Activated T-cell treated with anti-CD3 and anti-CD28 coated beads for 24 hours (primary cell): ENCODE measurements around the gene ZFAND2B.

ENCODE experiments used
- DNase-seq: peaks from one replicate; pipeline ENCODE4 v3.0.0-alpha.2; 2020; ENCODE audit warnings: low read depth

The ZFAND2B gene, protein sequence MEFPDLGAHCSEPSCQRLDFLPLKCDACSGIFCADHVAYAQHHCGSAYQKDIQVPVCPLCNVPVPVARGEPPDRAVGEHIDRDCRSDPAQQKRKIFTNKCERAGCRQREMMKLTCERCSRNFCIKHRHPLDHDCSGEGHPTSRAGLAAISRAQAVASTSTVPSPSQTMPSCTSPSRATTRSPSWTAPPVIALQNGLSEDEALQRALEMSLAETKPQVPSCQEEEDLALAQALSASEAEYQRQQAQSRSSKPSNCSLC

DNA sequence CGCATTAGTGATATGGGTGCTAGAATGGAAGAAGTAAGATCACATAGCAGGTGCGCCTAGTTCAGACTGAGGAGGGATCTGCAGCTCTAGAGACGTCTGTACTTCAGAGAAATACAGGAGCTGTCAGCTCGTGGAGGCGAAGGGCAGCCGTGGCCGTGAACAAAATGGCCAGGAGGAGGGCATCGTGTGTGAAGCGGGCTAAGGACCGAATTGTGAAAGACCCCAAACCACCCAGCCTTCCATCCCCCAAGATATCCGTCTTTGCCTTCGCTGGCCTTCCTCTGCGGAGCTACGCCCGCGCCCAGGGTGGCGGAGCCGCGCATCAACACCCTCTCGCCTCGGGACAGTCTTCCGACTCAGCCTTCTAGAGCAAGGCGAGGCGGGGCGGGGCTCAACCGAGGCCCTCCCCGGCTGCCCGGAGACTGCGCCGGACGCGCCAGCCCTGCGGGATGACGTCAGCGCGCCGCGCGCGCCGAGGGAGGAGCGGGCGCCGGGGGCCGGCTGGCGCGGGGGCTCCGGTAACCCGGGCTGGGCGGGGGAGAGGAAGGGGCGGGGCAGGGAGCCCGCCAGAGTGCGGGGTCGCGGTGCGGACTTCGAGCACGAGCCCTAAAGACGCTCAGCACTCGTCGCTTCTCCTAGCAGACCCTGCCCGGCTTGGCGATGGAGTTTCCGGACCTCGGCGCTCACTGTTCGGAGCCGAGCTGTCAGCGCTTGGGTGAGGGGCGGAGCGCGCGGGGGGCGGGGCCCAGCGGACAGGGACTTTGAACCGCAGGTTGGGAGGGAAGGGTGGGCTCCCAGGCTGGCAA lies at the start of gene ZFAND2B:
Gene ZFAND2B, plus strand, starts transcription at position 455 of the 806 bp plus-strand sequence. Its CDS starts 206 bp downstream, at position 661.
- peak; percentile 92 for DNase-seq

- DNase-seq, result no peak
These were observed 49.2 kb upstream of the ZFAND2B start for GRCh38 chr2:219157396-219157795.

GRCh38 chr2:219158025-219158424 lies 48.6 kb upstream of the ZFAND2B start:
- no peak for DNase-seq

GRCh38 chr2:219158586-219158985 lies 48.0 kb upstream of the ZFAND2B start:
- no peak for DNase-seq

DNA sequence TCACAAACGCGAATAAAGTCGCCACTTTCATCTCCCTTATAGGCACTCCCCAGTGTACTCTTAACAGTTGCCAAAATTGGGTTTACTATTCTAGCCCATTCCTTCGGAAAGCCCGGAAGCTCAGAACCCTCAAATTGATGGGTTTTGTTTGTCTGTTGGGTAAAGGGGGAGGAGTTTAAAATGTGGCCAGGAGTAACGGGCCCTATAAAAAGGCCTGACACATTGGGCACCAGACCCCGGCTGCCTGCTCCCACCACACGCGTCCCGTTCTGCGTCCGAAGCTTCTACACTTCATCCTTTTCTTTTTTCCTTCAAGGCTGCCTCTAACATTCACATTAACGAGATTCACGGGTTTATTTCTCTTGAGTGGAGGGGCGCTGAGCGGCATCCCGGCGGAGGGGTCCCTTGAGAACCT lies 46.8 kb upstream of the ZFAND2B start:
- DNase-seq, result no peak

DNA sequence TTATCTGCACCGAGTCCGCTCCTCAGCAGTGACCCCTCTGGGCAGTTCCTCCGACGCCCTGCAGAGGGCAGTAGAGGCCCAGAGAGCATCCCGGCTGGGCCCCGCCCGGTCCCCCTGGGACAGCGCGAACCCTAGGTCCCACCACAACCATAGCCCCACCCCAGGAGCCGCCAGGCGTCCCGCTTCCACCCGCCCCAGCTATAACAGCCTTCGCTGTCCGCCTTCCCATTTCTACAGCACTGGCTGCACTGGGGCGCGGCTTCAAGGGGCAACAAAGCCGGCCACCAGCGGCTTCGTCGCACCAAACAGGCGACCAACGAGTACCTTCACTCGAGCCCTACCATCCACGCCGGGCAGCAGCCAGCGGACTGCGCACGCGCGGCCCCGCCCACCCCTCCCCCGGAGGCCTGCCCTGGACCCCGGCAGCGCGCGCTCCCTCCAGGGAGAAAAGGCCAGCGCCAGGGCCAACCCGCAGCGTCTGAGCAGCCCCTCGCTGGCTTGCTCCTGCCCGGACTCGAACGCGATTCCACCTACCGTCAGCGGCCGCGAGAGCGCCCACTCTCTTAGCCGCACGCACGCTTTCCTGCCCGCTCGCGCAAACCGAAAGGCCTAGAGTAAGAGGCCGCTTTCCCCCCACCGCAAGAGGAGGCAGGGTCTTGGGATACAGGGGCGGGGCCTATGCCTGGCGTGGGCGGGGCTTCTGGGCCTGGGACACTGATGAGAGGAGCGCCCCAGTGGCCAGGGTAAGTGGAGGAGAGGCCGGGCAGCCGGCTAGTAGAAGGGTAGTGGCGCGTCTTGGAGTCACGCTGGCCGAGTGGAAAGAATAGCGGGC lies 46.2 kb upstream of the ZFAND2B start, which contains the start of gene NHEJ1:
Gene NHEJ1, minus strand, starts transcription at position 630 of the 832 bp plus-strand sequence. CDS start 2,453 bp downstream, outside the sequence.
- peak; percentile 88 for DNase-seq

GRCh38 chr2:219161097-219161496 lies 45.5 kb upstream of the ZFAND2B start:
- no peak for DNase-seq

- DNase-seq, result no peak
These were observed 43.4 kb upstream of the ZFAND2B start for GRCh38 chr2:219163156-219163555.

DNA sequence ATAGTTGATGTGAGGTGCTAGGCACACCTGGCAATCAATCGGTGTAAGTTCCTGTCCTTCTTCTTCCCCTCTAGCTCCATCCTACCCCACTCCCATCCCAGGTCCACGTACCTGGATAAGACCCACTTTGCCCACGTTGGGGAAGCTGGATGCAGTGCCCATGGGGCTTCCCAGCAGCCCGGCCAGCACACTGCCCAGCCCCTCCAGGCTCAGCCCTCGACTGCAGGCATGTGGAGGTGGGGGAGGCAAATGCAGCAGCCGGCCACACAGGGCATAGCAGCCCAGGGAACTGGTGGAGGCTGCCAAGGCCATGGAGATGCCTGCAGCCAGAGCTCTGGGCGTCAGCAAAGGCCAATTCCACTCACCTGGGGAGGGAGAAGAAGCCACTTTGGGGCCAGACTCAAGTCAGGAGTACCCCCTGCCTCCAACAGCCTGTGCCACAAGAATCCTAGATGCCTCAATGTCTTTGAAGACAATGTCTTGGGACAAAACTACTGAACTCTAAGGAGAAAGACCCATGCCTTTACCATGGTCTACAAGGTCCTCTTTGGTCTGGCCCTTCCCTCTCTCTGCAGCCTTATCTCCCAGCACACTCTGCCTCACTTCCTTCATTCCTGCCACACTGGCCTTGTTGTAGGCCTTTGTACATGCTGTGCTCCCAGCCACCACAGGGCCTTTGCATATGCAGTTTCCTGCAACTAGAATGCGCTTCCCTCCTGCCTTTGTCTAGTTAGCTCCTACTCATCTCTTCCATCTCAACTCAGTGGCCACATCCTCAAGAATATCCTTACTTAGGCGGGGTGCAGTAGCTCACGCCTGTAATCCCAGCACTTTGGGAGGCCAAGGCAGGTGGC lies 41.3 kb upstream of the ZFAND2B start:
- DNase-seq, result no peak

- no peak for DNase-seq
These were observed 38.6 kb upstream of the ZFAND2B start for GRCh38 chr2:219167997-219168396.

- no peak for DNase-seq
These were observed 38.1 kb upstream of the ZFAND2B start for GRCh38 chr2:219168526-219168925.

DNA sequence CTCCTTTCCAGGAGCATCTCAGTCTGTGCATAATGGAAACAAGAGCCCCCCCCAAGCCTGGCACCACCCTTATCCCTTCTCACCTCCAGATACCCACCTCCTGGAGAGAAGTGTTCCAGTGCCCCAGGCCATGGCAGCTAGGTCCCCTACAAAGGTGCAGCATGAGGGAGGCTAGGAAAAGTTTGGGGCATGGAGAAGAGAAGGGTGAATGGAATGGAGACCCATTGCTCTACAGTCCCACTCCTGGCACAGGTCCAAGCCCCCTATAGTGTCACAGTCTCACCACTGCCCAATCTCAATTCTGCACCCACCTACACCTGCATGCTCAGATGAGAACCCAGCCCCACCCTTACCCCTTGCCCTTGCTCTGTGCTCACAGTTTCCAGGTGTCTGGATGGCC lies 37.6 kb upstream of the ZFAND2B start:
- no peak for DNase-seq

- no peak for DNase-seq
These were observed 36.5 kb upstream of the ZFAND2B start, which contains the start of gene SLC23A3 for GRCh38 chr2:219169930-219170654. SLC23A3 (minus strand) TSS chr2:219170029; CDS start chr2:219169984, 45 bp downstream.

DNA sequence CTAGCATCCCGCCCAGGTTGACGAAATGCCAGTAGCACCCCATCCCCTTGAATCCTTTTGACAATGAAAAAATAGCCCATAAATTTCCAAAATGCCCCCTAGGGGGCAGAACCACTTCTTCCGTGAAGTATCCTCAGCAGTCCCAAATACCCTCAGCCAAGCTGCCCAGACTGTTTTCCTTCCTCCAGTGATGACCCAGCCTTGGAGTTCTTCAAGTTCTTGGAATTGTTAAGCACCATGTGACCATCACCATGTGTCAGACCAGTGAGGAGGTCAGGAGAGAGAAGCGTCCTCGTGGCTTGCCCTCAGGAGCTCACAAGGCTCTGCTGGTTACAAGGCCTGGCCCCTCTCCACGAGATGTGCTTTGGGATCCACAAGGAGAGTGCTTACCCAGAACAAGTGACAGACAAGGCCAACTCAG lies 35.3 kb upstream of the ZFAND2B start:
- no peak for DNase-seq

GRCh38 chr2:219172231-219173154 lies 34.1 kb upstream of the ZFAND2B start:
- DNase-seq, result no peak

GRCh38 chr2:219173176-219173575 lies 33.4 kb upstream of the ZFAND2B start:
- DNase-seq, result no peak

DNA sequence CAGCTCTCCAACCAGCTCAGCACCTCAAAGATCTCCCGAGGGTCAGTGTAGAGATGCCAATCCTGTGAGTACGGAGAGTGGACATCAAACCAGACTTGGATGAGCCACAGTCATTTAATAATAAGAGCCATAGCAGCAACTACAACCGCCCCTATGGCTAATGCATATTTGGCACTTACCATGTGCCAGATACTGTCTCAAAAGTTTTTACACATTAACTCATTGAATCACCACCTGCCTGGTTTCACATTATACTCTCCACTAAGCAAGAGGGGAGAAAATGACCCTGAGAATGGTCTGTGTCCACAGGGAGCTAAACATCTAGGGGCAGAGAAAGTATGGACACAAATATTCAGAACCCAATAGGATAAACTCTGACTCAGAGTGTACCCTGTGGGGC lies 32.4 kb upstream of the ZFAND2B start:
- DNase-seq, result no peak

GRCh38 chr2:219174801-219175200 lies 31.8 kb upstream of the ZFAND2B start:
- no peak for DNase-seq

- DNase-seq, result no peak
These were observed 31.1 kb upstream of the ZFAND2B start for GRCh38 chr2:219175486-219175885.
